H9 (cell line): ENCODE results near the gene NOX5. TPM values are rescaled to one million over a fixed set of nuclear protein-coding genes. Genes with fewer than 3 reads are reported as not detected.

Experiments
- DNase-seq: peaks from one replicate; pipeline ENCODE4 v3.0.0-alpha.2; 2017
- H2AFZ ChIP-seq: one replicate; pipeline ENCODE4 v1.6.1; 2013; ENCODE audit warnings: mild to moderate bottlenecking, low read length, control low read depth, moderate library complexity
- H2AK5ac ChIP-seq: 2 replicates; pipeline ENCODE4 v1.6.1; 2013; ENCODE audit warnings: low read length, control low read depth, mixed read lengths; ENCODE audit not compliant: insufficient read length
- H2BK120ac ChIP-seq: one replicate; pipeline ENCODE4 v1.6.1; 2013; ENCODE audit warnings: low read depth, mild to moderate bottlenecking, low read length, control low read depth, inconsistent platforms; ENCODE audit not compliant: poor library complexity, severe bottlenecking
- H2BK12ac ChIP-seq: 2 replicates; pipeline ENCODE4 v1.6.1; 2013; ENCODE audit warnings: low read length, control low read depth, mixed read lengths, low read depth; ENCODE audit not compliant: insufficient read length
- H2BK15ac ChIP-seq: 2 replicates; pipeline ENCODE4 v1.6.1; 2013; ENCODE audit warnings: low read depth, low read length, control low read depth
- H2BK20ac ChIP-seq: one replicate; pipeline ENCODE4 v1.6.1; 2013; ENCODE audit warnings: low read depth, mild to moderate bottlenecking, low read length, control low read depth, inconsistent platforms; ENCODE audit not compliant: poor library complexity, severe bottlenecking
- H2BK5ac ChIP-seq: 2 replicates; pipeline ENCODE4 v1.6.1; 2013; ENCODE audit warnings: low read length, control low read depth, mixed read lengths; ENCODE audit not compliant: insufficient read length
- H3K14ac ChIP-seq: 2 replicates; pipeline ENCODE4 v1.6.1; 2013; ENCODE audit warnings: low read length, control low read depth; ENCODE audit not compliant: insufficient read depth
- H3K18ac ChIP-seq: 2 replicates; pipeline ENCODE4 v1.6.1; 2013; ENCODE audit warnings: low read depth, mild to moderate bottlenecking, mixed read lengths, low read length, control low read depth; ENCODE audit not compliant: insufficient read length
- H3K23ac ChIP-seq: 2 replicates; pipeline ENCODE4 v1.6.1; 2013; ENCODE audit warnings: low read length, control low read depth, mixed read lengths, low read depth; ENCODE audit not compliant: insufficient read length
- H3K23me2 ChIP-seq: 2 replicates; pipeline ENCODE4 v1.6.1; 2013; ENCODE audit warnings: low read depth, mild to moderate bottlenecking, mixed read lengths, low read length, control low read depth; ENCODE audit not compliant: insufficient read length, poor library complexity, severe bottlenecking
- H3K27ac ChIP-seq: 2 replicates; pipeline ENCODE4 v1.5.1; 2013; ENCODE audit warnings: low read length, control low read depth, mixed read lengths, low read depth; ENCODE audit not compliant: insufficient read length
- H3K27me3 ChIP-seq: 2 replicates; pipeline ENCODE4 v1.6.1; 2013; ENCODE audit warnings: low read length, control low read depth, inconsistent platforms; ENCODE audit not compliant: insufficient read depth
- H3K4ac ChIP-seq: 2 replicates; pipeline ENCODE4 v1.6.1; 2013; ENCODE audit warnings: low read depth, mild to moderate bottlenecking, control low read depth, inconsistent platforms, low read length, moderate library complexity
- H3K4me1 ChIP-seq: 2 replicates; pipeline ENCODE4 v1.6.1; 2013; ENCODE audit warnings: low read length, control low read depth, inconsistent platforms; ENCODE audit not compliant: insufficient read depth
- H3K4me2 ChIP-seq: 2 replicates; pipeline ENCODE4 v1.6.1; 2013; ENCODE audit warnings: low read length, control low read depth, mixed read lengths; ENCODE audit not compliant: insufficient read length, insufficient read depth
- H3K56ac ChIP-seq: 2 replicates; pipeline ENCODE4 v1.6.1; 2013; ENCODE audit warnings: low read depth, mild to moderate bottlenecking, mixed read lengths, low read length, control low read depth; ENCODE audit not compliant: insufficient read length
- H3K79me1 ChIP-seq: 2 replicates; pipeline ENCODE4 v1.6.1; 2013; ENCODE audit warnings: low read depth, mild to moderate bottlenecking, moderate library complexity, low read length, control low read depth, inconsistent platforms; ENCODE audit not compliant: insufficient read depth, poor library complexity, severe bottlenecking
- H3K79me2 ChIP-seq: 2 replicates; pipeline ENCODE4 v1.6.1; 2013; ENCODE audit warnings: low read length, control low read depth, inconsistent platforms; ENCODE audit not compliant: insufficient read depth
- H3K9ac ChIP-seq: 2 replicates; pipeline ENCODE4 v1.6.1; 2013; ENCODE audit warnings: low read length, control low read depth, mixed read lengths; ENCODE audit not compliant: insufficient read length; ENCODE audit errors: extremely low read depth
- H3K9me3 ChIP-seq: one replicate; pipeline ENCODE4 v1.6.1; 2013; ENCODE audit warnings: low read depth, low read length, inconsistent platforms; ENCODE audit not compliant: control insufficient read depth
- H3T11ph ChIP-seq: one replicate; pipeline ENCODE4 v1.6.1; 2013; ENCODE audit warnings: mild to moderate bottlenecking, low read length, control low read depth, inconsistent platforms
- H4K20me1 ChIP-seq: one replicate; pipeline ENCODE4 v1.6.1; 2013; ENCODE audit not compliant: control insufficient read depth, insufficient read length, insufficient read depth
- H4K5ac ChIP-seq: 2 replicates; pipeline ENCODE4 v1.6.1; 2013; ENCODE audit warnings: low read depth, mild to moderate bottlenecking, mixed read lengths, low read length, control low read depth; ENCODE audit not compliant: insufficient read length
- H4K8ac ChIP-seq: replicated peaks from 2 replicates; pipeline ENCODE4 v1.6.1; 2013; ENCODE audit warnings: low read length, control low read depth, mixed read lengths, low read depth; ENCODE audit not compliant: insufficient read length
- H4K91ac ChIP-seq: 2 replicates; pipeline ENCODE4 v1.6.1; 2013; ENCODE audit warnings: low read depth, mild to moderate bottlenecking, moderate library complexity, mixed read lengths, low read length, control low read depth; ENCODE audit not compliant: insufficient read length
- H3K27ac Mint-ChIP-seq, 3 experiments: 2 replicates in 2 of 3; 3 replicates in 1 of 3; pipeline ENCODE4 v1.8.0; 2020 to 2021; ENCODE audit warnings: mixed read lengths in 3 of 3, mild to moderate bottlenecking in 1 of 3, moderate library complexity in 1 of 3
- H3K27me3 Mint-ChIP-seq: 2 replicates; pipeline ENCODE4 v1.8.0; 2021; ENCODE audit warnings: low read depth, mild to moderate bottlenecking, moderate library complexity, mixed read lengths
- H3K36me3 Mint-ChIP-seq, 3 experiments: 2 replicates in 2 of 3; 3 replicates in 1 of 3; pipeline ENCODE4 v1.8.0; 2020 to 2021; ENCODE audit warnings: low read depth in 3 of 3, mixed read lengths in 3 of 3; ENCODE audit not compliant: insufficient read depth in 1 of 3
- H3K4me1 Mint-ChIP-seq, 2 experiments: 2 replicates each; pipeline ENCODE4 v1.8.0; 2020; ENCODE audit warnings: mixed read lengths in 2 of 2
- H3K4me3 Mint-ChIP-seq, 2 experiments: 2 replicates in 1 of 2; 3 replicates in 1 of 2; pipeline ENCODE4 v1.8.0; 2020 to 2021; ENCODE audit warnings: mild to moderate bottlenecking in 2 of 2, mixed read lengths in 2 of 2, moderate library complexity in 1 of 2
- H3K9me3 Mint-ChIP-seq, 2 experiments: 2 replicates in 1 of 2; 3 replicates in 1 of 2; pipeline ENCODE4 v1.8.0; 2020; ENCODE audit warnings: mild to moderate bottlenecking in 2 of 2, mixed read lengths in 2 of 2, moderate library complexity in 1 of 2
- WGBS: extraction: QIAGEN DNeasy Blood & Tissue Kit; methylation state at CpG from one replicate; pipeline ENCODE4 v1.1.7; 2013; ENCODE audit warnings: missing lambda C conversion rate, low lambda C conversion rate, mixed read lengths; ENCODE audit not compliant: insufficient read length; ENCODE audit errors: extremely low coverage; 5-methylcytosine and 5-hydroxymethylcytosine counted together
- total RNA-seq: library from RNA; stranded (reverse); gene quantifications from 2 replicates; pipeline ENCODE4 v1.2.1, GENCODE V29; 2021
- TF ChIP-seq, protein P1 (sequence below): fragments of 200-600 bp; sonication (generic); conservative IDR thresholded peaks from 3 replicates; pipeline ENCODE4 v1.8.0; 2021; ENCODE audit warnings: antibody characterized with exemption, mild to moderate bottlenecking

The NOX5 gene
- total RNA-seq, 1 experiment from 2014 or later: 0.04 TPM

DNA sequence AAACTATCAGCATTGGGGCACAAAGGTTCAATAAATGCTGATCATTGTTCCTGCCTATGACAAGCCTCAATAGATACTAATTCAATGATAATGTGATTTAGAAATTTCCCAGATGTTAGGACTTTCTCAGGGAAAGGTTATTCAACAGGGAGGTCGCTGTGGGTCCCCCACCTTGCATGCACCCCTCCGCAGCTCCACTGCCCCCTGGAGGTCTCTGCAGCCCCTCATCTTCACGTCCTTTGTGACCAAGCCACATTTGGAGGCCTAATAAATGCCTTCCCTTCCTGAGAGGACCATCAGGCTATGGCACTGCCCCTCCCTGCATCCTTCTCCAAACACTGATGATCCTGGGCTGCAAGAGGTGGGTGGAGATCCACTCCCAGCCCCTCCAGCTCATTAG lies 50.2 kb downstream of the NOX5 start:
- Histone ChIP-seq H3K27ac (no peak overlapping the region), H2BK120ac (no peak overlapping the region), H4K8ac (no peak overlapping the region), H3K23ac (no peak overlapping the region), H3K18ac (no peak overlapping the region), H2AFZ (no peak overlapping the region), H4K20me1 (no peaks in the 10 kb centered on the region), H3K4me2 (no peak overlapping the region), H4K91ac (no peak overlapping the region), H3K4ac (no peak overlapping the region), H3K79me1 (no peaks in the 10 kb centered on the region), H3K27me3 (no peaks in the 10 kb centered on the region; the same call in 1 of the 2 replicates), H3K14ac (no peak overlapping the region), H2BK12ac (no peak overlapping the region), H2BK15ac (no peak overlapping the region), H2BK20ac (no peak overlapping the region), H2BK5ac (no peak overlapping the region), H2AK5ac (no peak overlapping the region), H4K5ac (no peak overlapping the region), H3K23me2 (no peaks in the 10 kb centered on the region), H3K9ac (no peak overlapping the region), H3K4me1 (no peaks in the 10 kb centered on the region; the same call in 1 of the 2 replicates), H3K79me2 (no peaks in the 10 kb centered on the region), H3T11ph (no peak overlapping the region), H3K56ac (no peak overlapping the region), H3K9me3 (no peaks in the 10 kb centered on the region)
- H3K4me1 Mint-ChIP-seq: peaks cover 10 to 20% of the 10 kb centered on the region in 2 experiments
- H3K36me3 Mint-ChIP-seq: peaks cover 0 to 11% (median 0%) of the 10 kb centered on the region in 3 experiments; a peak in 4 of 7 replicates
- H3K27ac Mint-ChIP-seq: no peak overlapping the region
- H3K4me3 Mint-ChIP-seq: no peak overlapping the region
- peaks cover 11% of the 10 kb centered on the region for H3K27me3 Mint-ChIP-seq
- TF ChIP-seq, protein P1, sequence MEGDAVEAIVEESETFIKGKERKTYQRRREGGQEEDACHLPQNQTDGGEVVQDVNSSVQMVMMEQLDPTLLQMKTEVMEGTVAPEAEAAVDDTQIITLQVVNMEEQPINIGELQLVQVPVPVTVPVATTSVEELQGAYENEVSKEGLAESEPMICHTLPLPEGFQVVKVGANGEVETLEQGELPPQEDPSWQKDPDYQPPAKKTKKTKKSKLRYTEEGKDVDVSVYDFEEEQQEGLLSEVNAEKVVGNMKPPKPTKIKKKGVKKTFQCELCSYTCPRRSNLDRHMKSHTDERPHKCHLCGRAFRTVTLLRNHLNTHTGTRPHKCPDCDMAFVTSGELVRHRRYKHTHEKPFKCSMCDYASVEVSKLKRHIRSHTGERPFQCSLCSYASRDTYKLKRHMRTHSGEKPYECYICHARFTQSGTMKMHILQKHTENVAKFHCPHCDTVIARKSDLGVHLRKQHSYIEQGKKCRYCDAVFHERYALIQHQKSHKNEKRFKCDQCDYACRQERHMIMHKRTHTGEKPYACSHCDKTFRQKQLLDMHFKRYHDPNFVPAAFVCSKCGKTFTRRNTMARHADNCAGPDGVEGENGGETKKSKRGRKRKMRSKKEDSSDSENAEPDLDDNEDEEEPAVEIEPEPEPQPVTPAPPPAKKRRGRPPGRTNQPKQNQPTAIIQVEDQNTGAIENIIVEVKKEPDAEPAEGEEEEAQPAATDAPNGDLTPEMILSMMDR: peak; percentile 49
- DNase-seq: peak; percentile 26
- WGBS: no CpG with 5 or more reads among the region's 3 CpGs
- H3K9me3 Mint-ChIP-seq: peaks cover 14 to 18% of the 10 kb centered on the region in 2 experiments
